Esophagus squamous epithelium (tissue), 5 donors: Measurements from ENCODE around the gene LTBR. TPM values are rescaled to one million over a fixed set of nuclear protein-coding genes. Genes with fewer than 3 reads are reported as not detected.

ENCODE experiments used
- DNase-seq: peaks from one replicate; lab custom pipeline; 2025; lab: John Stamatoyannopoulos, UW
- H3K27ac ChIP-seq, 4 donors: fragments of 200-600 bp; sonication (generic); one replicate each; pipeline ENCODE4 v1.5.1; 2016 to 2019; ENCODE audit warnings: mild to moderate bottlenecking in 1 of 4
- H3K27me3 ChIP-seq, 4 donors: fragments of 200-600 bp; sonication (generic); 1 replicate in 3 of 4; 2 replicates in 1 of 4; pipeline versions ENCODE4 v1.5.1 to v1.6.0; 2017 to 2021; ENCODE audit warnings: antibody characterized with exemption in 1 of 4
- H3K36me3 ChIP-seq, 3 donors: fragments of 200-600 bp; sonication (generic); one replicate each; pipeline ENCODE4 v1.5.1; 2016 to 2019
- H3K4me1 ChIP-seq, 3 donors: fragments of 200-600 bp; sonication (generic); one replicate each; pipeline ENCODE4 v1.5.1; 2017 to 2019
- H3K4me3 ChIP-seq, 4 donors: fragments of 200-600 bp; sonication (generic); 1 replicate in 3 of 4; 2 replicates in 1 of 4; pipeline ENCODE4 v1.5.1; 2016 to 2019; ENCODE audit warnings: mild to moderate bottlenecking in 2 of 4, moderate library complexity in 1 of 4
- H3K9me3 ChIP-seq, 3 donors: fragments of 200-600 bp; sonication (generic); one replicate each; pipeline ENCODE4 v1.5.1; 2016 to 2019
- POLR2A ChIP-seq, 4 donors: fragments of 450-650 bp; IDR thresholded peaks; one replicate each; pipeline ENCODE4 v1.6.1; 2017; ENCODE audit warnings: antibody characterized with exemption in 4 of 4, mild to moderate bottlenecking in 4 of 4, moderate library complexity in 3 of 4
- WGBS, 2 donors: methylation state at CpG; one replicate each; pipeline ENCODE4 v1.1.5; 2018; 5-methylcytosine and 5-hydroxymethylcytosine counted together
- intact Hi-C: fragments of 100-400 bp; cut with DNase I; formaldehyde crosslinking; loops from one replicate; pipeline ENCODE4 v1.15.0; 2022
- total RNA-seq, 4 donors: library from RNA; depleted of rRNA; stranded (reverse); fragments of >200 nt; gene quantifications; one replicate each; pipeline ENCODE4 v1.1.0, GENCODE V29; 2016
- TF ChIP-seq, protein P1 (sequence below), 6 experiments: fragments of 450-650 bp in 4 of 6; fragments of 200-600 bp in 2 of 6; sonication (generic) in 2 of 6; IDR thresholded peaks; one replicate each; pipeline ENCODE4 v1.5.1; 2016 to 2019; ENCODE audit warnings: antibody characterized with exemption in 6 of 6, mild to moderate bottlenecking in 4 of 6, moderate library complexity in 4 of 6
- donor health status: DM: yes; HTN: yes; CAD: no.

The LTBR gene
- total RNA-seq, 4 donors from 2014 or later: 98.2 to 171 (median 136) TPM

DNA sequence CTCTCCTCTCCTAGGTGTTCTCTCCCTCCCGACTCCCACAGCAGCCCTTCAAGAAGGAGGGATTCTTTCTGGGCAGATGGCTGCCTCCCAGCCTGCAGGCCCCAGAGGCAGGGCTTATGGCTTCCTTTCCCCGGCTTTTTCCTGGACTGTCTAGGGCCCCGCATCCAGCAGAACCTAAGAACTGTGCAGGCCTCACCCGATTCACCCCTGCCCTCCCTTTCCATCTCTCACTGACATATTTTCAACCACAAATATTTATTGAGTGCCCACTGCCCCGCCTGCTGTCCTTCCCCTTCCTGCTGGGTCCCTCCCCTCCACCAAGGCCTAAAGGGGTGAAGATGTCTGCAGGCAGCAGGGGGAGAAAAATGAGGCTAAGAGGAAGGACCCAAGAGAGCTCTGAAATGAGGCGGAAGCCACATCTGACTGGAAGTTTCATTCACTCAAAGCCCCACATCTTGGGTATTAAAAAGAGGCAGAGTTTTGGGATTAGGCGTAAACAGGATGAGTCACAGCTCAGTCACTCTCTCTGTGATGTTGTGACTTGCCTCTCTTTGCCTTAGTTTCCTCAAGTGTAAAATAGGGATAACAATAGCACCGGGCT, 11.5 kb upstream of the LTBR start:
- peaks cover 46 to 100% (median 46%) of the 10 kb centered on the region in 3 donors for H3K4me1 ChIP-seq
- peak overlapping the region; percentile 91 to 95 (median 93) for H3K27ac ChIP-seq
- DNase-seq: no peak
- H3K36me3 ChIP-seq: no peaks in the 10 kb centered on the region
- no peaks in the 10 kb centered on the region for H3K9me3 ChIP-seq
- H3K27me3 ChIP-seq: no peaks in the 10 kb centered on the region
- peak in 2 of 4 donors; percentile 27 to 31 for TF ChIP-seq POLR2A (IDR thresholded peaks at IDR 0.05)
- TF ChIP-seq, protein P1, sequence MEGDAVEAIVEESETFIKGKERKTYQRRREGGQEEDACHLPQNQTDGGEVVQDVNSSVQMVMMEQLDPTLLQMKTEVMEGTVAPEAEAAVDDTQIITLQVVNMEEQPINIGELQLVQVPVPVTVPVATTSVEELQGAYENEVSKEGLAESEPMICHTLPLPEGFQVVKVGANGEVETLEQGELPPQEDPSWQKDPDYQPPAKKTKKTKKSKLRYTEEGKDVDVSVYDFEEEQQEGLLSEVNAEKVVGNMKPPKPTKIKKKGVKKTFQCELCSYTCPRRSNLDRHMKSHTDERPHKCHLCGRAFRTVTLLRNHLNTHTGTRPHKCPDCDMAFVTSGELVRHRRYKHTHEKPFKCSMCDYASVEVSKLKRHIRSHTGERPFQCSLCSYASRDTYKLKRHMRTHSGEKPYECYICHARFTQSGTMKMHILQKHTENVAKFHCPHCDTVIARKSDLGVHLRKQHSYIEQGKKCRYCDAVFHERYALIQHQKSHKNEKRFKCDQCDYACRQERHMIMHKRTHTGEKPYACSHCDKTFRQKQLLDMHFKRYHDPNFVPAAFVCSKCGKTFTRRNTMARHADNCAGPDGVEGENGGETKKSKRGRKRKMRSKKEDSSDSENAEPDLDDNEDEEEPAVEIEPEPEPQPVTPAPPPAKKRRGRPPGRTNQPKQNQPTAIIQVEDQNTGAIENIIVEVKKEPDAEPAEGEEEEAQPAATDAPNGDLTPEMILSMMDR (IDR thresholded peaks at IDR 0.05): no peak
- 11 to 18% methylated on average over 7 to 8 of the region's 8 CpGs for WGBS, 2 donors
- intact Hi-C loops: no loop called here
- peak overlapping the region; percentile 36 to 64 (median 45) for H3K4me3 ChIP-seq

- Histone ChIP-seq H3K4me3 (peak overlapping the region; percentile 36 to 64 (median 45)), H3K4me1 (peaks cover 45 to 100% (median 53%) of the 10 kb centered on the region in 3 donors), H3K36me3 (no peaks in the 10 kb centered on the region), H3K9me3 (no peaks in the 10 kb centered on the region), H3K27ac (peak overlapping the region; percentile 91 to 95 (median 93)), H3K27me3 (no peaks in the 10 kb centered on the region)
- intact Hi-C loops: no loop called here
- TF ChIP-seq POLR2A (IDR thresholded peaks at IDR 0.05): no peak
- TF ChIP-seq, protein P1 (IDR thresholded peaks at IDR 0.05): no peak
- DNase-seq: no peak
- WGBS, 2 donors: 35 to 38% methylated on average over 13 to 14 of the region's 14 CpGs
Measured at GRCh38 chr12:6373022-6373787, 10.8 kb upstream of the LTBR start.

DNA sequence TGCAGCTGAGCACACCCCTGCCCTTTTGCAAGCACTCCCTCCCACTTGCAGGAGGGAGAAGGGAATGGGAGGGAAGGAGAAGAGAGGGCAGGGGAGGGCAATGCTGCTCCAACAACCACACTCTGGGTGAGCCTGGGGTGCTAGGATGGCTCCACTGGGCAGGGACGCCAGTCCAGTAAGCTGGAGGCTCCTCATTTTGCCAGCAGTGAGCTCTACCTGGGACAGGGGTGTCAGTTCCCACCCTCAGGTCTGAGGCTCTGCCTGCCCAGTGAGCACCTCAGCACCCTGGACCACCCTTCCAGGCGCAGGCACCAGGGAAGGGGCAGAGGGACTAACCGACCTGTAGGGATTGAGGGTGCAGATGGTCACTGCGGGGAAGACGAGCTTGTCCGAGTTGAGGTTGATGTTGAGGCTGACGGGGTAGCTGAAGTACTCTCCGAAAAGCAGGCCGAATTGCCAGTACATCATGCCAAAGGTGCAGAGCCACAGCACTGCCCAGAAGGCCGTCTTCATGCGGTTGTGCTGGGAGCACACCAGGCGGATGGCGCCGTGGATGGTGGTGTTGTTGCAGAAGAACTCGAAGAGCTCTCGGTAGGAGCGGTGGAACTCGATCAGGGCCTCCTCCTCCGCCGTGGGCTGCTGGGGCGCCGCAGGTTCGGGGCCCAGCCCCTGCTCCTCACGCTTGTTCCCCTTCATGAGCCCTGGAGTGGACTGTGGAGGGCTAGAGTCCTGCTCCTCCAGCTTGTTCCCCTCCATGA, 9.8 kb upstream of the LTBR start:
- TF ChIP-seq, protein P1 (IDR thresholded peaks at IDR 0.05): no peak
- TF ChIP-seq POLR2A (IDR thresholded peaks at IDR 0.05): no peak
- H3K9me3 ChIP-seq: no peaks in the 10 kb centered on the region
- no peaks in the 10 kb centered on the region for H3K27me3 ChIP-seq
- intact Hi-C loops: no loop called here
- no peaks in the 10 kb centered on the region for H3K36me3 ChIP-seq
- peak overlapping the region; percentile 36 to 64 (median 45) for H3K4me3 ChIP-seq
- H3K4me1 ChIP-seq: peaks cover 43 to 100% (median 62%) of the 10 kb centered on the region in 3 donors
- H3K27ac ChIP-seq: peak overlapping the region; percentile 91 to 95 (median 93)
- WGBS, 2 donors: 83 to 94% methylated on average over 11 to 19 of the region's 24 CpGs
- no peak for DNase-seq

DNA sequence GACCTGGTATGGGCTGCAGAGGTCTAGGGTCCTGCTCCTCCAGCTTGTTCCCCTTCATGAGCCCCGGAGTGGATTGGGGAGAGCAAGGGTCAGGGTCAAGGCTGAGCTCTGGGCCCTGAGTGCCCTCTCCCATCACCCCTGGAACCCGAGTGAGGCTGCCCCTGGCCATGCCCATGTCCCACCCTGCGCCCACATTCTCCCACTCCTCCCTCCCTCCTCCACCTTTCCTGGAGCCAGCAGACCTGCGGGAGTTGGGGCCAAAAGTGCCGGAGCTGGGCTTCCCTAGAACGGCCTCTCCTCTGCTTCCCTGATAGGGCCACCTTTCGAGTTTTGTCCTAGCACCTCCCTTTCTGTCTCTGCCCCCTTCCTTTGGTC, 9.2 kb upstream of the LTBR start:
- Histone ChIP-seq H3K4me3 (peak overlapping the region; percentile 36 to 64 (median 45)), H3K9me3 (no peaks in the 10 kb centered on the region), H3K4me1 (peaks cover 40 to 100% (median 63%) of the 10 kb centered on the region in 3 donors), H3K27ac (peak overlapping the region; percentile 91 to 95 (median 93)), H3K27me3 (no peaks in the 10 kb centered on the region), H3K36me3 (no peaks in the 10 kb centered on the region)
- intact Hi-C loops: loop anchor here (5.0 kb wide), 1 partner anchor 37 kb away; no protein-coding TSS in a partner anchor
- 37 to 47% methylated on average over 5 to 6 of the region's 7 CpGs for WGBS, 2 donors
- TF ChIP-seq POLR2A (IDR thresholded peaks at IDR 0.05): no peak
- TF ChIP-seq, protein P1 (IDR thresholded peaks at IDR 0.05): no peak
- no peak for DNase-seq
